Measurements from ENCODE around the gene REC114.
"Not testable (repeated sequence)": the region's sequence is repeated elsewhere in the genome, so short reads cannot be mapped to it uniquely, and the experiment has no call there.

Gene REC114

GRCh38 chr15:73482166-73482565 is 39.2 kb downstream of the REC114 start:
- H3K4me3 ChIP-seq (ENCODE audit: low read length) = no peak overlapping the region
- DNase-seq (ENCODE audit: low read depth) = no peak
- TF ChIP-seq, protein P1, sequence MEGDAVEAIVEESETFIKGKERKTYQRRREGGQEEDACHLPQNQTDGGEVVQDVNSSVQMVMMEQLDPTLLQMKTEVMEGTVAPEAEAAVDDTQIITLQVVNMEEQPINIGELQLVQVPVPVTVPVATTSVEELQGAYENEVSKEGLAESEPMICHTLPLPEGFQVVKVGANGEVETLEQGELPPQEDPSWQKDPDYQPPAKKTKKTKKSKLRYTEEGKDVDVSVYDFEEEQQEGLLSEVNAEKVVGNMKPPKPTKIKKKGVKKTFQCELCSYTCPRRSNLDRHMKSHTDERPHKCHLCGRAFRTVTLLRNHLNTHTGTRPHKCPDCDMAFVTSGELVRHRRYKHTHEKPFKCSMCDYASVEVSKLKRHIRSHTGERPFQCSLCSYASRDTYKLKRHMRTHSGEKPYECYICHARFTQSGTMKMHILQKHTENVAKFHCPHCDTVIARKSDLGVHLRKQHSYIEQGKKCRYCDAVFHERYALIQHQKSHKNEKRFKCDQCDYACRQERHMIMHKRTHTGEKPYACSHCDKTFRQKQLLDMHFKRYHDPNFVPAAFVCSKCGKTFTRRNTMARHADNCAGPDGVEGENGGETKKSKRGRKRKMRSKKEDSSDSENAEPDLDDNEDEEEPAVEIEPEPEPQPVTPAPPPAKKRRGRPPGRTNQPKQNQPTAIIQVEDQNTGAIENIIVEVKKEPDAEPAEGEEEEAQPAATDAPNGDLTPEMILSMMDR (conservative IDR thresholded peaks at IDR 0.05; ENCODE audit: low read length) = no peak

DNA sequence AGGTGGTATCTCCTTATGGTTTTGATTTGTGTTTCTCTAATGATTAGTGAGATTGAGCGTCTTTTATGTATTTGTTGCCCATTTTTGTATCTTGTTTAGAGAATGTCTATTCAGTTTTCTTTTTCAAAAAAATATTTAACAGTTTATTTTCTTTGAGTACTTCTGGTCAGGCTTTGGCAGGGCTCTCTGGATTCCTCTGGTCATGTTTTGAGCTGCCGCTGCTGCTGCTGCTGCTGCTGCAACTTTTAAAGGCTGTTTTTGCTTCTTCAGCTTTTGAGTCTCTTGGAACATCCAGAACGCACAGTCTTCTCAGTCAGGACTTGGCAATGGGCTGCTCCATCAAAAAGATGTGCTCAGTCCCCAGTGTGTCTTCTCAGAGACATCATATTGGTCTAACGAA is 40.1 kb downstream of the REC114 start:
- TF ChIP-seq, protein P1 (conservative IDR thresholded peaks at IDR 0.05; ENCODE audit: low read length) = no peak
- H3K4me3 ChIP-seq (ENCODE audit: low read length) = no peak overlapping the region
- no peak for DNase-seq (ENCODE audit: low read depth)

GRCh38 chr15:73485372-73485771 is 42.4 kb downstream of the REC114 start:
- no peak overlapping the region for H3K4me3 ChIP-seq (ENCODE audit: low read length)
- DNase-seq (ENCODE audit: low read depth) = no peak
- TF ChIP-seq, protein P1 (conservative IDR thresholded peaks at IDR 0.05; ENCODE audit: low read length) = no peak

DNA sequence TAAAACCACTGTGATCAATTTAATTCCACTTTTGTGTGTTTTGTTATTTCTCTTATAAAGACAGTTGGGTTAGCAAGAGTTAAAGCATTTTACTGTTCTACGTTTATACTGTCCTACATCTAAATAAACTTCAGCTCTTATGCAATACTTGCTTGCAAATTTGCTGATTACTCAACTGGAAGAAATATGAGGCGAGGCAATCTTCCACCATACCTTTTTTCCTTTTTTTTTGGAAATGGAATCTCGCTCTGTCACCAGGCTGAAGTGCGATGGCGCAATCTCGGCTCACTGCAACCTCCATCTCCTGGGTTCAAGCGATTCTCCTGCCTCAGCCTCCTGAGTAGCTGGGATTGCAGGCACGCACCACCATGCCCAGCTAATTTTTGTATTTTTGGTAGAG is 42.9 kb downstream of the REC114 start:
- DNase-seq (ENCODE audit: low read depth) = peak; percentile 24
- not testable (repeated sequence) for H3K4me3 ChIP-seq (ENCODE audit: low read length)

DNA sequence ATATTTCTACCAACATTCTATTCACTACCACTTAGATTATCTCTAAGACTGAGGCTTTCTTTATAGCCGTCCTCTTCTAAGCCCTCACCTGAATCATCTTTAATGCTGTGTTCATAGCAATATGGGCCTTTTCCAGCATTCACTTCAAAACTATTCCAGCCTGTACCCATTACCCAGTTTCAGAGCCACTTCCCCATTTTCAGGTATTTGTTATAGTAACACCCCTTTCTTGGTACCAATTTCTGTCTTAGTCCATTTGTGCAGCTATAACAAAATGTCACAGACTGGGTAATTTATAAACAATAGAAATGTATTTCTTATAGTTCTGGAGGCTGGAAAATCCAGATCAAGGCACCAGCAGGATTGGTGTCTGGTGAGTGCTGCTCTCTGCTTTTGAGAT is 45.7 kb downstream of the REC114 start:
- no peak overlapping the region for H3K4me3 ChIP-seq (ENCODE audit: low read length)
- TF ChIP-seq, protein P1 (conservative IDR thresholded peaks at IDR 0.05; ENCODE audit: low read length) = no peak
- DNase-seq (ENCODE audit: low read depth) = no peak

DNA sequence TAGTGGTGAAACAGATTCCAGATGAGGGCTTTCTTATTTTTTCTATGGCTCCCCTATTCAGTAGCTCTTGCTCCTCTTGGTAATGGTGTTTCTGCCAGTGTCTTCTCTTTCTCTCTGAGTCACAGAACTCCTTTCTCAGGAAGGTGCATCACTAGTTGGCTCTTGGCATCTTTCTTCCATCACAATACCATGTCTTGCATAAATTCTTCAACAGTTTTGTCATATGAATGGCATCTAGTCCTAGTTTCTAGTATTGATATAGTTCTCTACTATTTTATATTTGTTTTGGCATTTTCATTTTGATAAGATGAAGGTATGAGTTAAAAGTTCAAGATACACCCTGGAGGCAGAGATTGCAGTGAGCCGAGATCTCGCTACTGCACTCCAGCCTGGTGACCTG is 51.0 kb downstream of the REC114 start:
- TF ChIP-seq, protein P1 (conservative IDR thresholded peaks at IDR 0.05; ENCODE audit: low read length) = no peak
- no peak overlapping the region for H3K4me3 ChIP-seq (ENCODE audit: low read length)
- no peak for DNase-seq (ENCODE audit: low read depth)

- H3K4me3 ChIP-seq (ENCODE audit: low read length) = no peak overlapping the region
- DNase-seq (ENCODE audit: low read depth) = no peak
- TF ChIP-seq, protein P1 (conservative IDR thresholded peaks at IDR 0.05; ENCODE audit: low read length) = no peak
These were observed 52.2 kb downstream of the REC114 start for GRCh38 chr15:73495181-73495580.

- H3K4me3 ChIP-seq (ENCODE audit: low read length) = no peak overlapping the region
- TF ChIP-seq, protein P1 (conservative IDR thresholded peaks at IDR 0.05; ENCODE audit: low read length) = no peak
- no peak for DNase-seq (ENCODE audit: low read depth)
These were observed 57.7 kb downstream of the REC114 start for GRCh38 chr15:73500696-73501095.

Data from AG10803 (cell line).